Gastrocnemius medialis (tissue), 4 donors: ENCODE measurements around the gene OSBP2. TPM values are rescaled to one million over a fixed set of nuclear protein-coding genes. Genes with fewer than 3 reads are reported as not detected.
A peak's percentile ranks its signal among the peaks of the same experiment; 100 is the strongest.

Source experiments
- ATAC-seq, 2 donors: fragments of 150-250 bp; one replicate each; pipeline ENCODE4 v1.9.1; 2016
- DNase-seq, 2 donors: peaks; one replicate each; pipeline ENCODE4 v3.0.0-alpha.2; 2019
- H3K27ac ChIP-seq, 4 donors: fragments of 200-600 bp; sonication (generic); 1 replicate in 1 of 4; 2 replicates in 3 of 4; pipeline ENCODE4 v1.5.1; 2016 to 2018; ENCODE audit warnings: mild to moderate bottlenecking in 2 of 4, moderate library complexity in 1 of 4
- H3K27me3 ChIP-seq, 3 donors: fragments of 200-600 bp; sonication (generic) in 2 of 3; 1 replicate in 1 of 3; 2 replicates in 2 of 3; pipeline versions ENCODE4 v1.5.1 to v1.6.0; 2016 to 2019; ENCODE audit warnings: mild to moderate bottlenecking in 1 of 3, moderate library complexity in 1 of 3
- H3K36me3 ChIP-seq, 2 donors: fragments of 200-600 bp; sonication (generic) in 1 of 2; one replicate each; pipeline ENCODE4 v1.5.1; 2017 to 2018
- H3K4me1 ChIP-seq, 2 donors: fragments of 200-600 bp; sonication (generic) in 1 of 2; one replicate each; pipeline ENCODE4 v1.5.1; 2016 to 2017; ENCODE audit warnings: mild to moderate bottlenecking in 2 of 2
- H3K4me3 ChIP-seq, 4 donors: fragments of 200-600 bp; sonication (generic) in 3 of 4; 1 replicate in 1 of 4; 2 replicates in 3 of 4; pipeline ENCODE4 v1.5.1; 2016 to 2019; ENCODE audit warnings: mild to moderate bottlenecking in 2 of 4
- H3K9me3 ChIP-seq, 3 donors: fragments of 200-600 bp; sonication (generic) in 2 of 3; 1 replicate in 1 of 3; 2 replicates in 2 of 3; pipeline ENCODE4 v1.5.1; 2016 to 2019
- POLR2A ChIP-seq, 2 donors: fragments of 450-650 bp; IDR thresholded peaks; one replicate each; pipeline ENCODE4 v1.6.1; 2017; ENCODE audit warnings: antibody characterized with exemption in 2 of 2, mild to moderate bottlenecking in 2 of 2, moderate library complexity in 2 of 2
- in situ Hi-C, 4 donors: fragments of 200-750 bp; cut with MboI; loops; one replicate each; pipeline versions ENCODE4 v1.15.0 to v1.8.0; 2017; ENCODE audit warnings: low sequenced_read_pairs in 4 of 4
- intact Hi-C: fragments of 100-400 bp; cut with DNase I; formaldehyde crosslinking; loops from one replicate; pipeline ENCODE4 v1.15.1; 2023; ENCODE audit warnings: low total_unique reads
- total RNA-seq, 4 donors: library from RNA; depleted of rRNA; stranded (reverse); fragments of >200 nt; gene quantifications; one replicate each; pipeline versions ENCODE4 v1.1.0 to v1.2.3, GENCODE V29; 2016
- TF ChIP-seq, protein P1 (sequence below), 5 experiments: fragments of 450-650 bp in 3 of 5; fragments of 200-600 bp in 2 of 5; sonication (generic) in 2 of 5; IDR thresholded peaks in 4 of 5; conservative IDR thresholded peaks in 1 of 5; 1 replicate in 4 of 5; 2 replicates in 1 of 5; pipeline ENCODE4 v1.5.1; 2016 to 2019; ENCODE audit warnings: antibody characterized with exemption in 5 of 5, mild to moderate bottlenecking in 3 of 5, moderate library complexity in 3 of 5

Gene OSBP2
- total RNA-seq, 4 donors from 2014 or later: 2.8 to 4.3 (median 3.0) TPM

DNA sequence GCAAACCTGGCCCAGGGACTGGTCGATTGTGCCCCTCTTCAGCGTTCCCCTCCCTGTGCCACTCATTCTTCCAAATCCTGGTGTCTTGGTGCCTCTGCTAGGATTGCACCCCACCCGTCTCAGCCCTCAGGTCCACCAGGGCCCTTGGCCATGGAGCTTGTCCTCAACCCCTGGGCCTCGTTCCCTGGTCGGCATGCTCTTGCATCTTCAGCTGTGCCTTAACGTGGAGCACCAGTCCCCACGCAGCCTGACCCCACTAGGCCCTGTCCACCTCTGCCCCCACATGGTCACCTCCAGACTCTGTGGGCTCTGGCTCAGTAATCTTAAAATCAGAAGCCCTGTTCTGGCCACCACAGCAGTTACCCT, 61.1 kb downstream of the OSBP2 start:
- in situ Hi-C loops: loop anchor here in 2 of 4 donors (5.0 to 25.0 kb wide), 2 partner anchors 123 to 382 kb away; partner anchors contain the start of gene PLA2G3 (in 1 of the 2)
- ATAC-seq: no peak
- H3K4me3 ChIP-seq: no peak overlapping the region

DNA sequence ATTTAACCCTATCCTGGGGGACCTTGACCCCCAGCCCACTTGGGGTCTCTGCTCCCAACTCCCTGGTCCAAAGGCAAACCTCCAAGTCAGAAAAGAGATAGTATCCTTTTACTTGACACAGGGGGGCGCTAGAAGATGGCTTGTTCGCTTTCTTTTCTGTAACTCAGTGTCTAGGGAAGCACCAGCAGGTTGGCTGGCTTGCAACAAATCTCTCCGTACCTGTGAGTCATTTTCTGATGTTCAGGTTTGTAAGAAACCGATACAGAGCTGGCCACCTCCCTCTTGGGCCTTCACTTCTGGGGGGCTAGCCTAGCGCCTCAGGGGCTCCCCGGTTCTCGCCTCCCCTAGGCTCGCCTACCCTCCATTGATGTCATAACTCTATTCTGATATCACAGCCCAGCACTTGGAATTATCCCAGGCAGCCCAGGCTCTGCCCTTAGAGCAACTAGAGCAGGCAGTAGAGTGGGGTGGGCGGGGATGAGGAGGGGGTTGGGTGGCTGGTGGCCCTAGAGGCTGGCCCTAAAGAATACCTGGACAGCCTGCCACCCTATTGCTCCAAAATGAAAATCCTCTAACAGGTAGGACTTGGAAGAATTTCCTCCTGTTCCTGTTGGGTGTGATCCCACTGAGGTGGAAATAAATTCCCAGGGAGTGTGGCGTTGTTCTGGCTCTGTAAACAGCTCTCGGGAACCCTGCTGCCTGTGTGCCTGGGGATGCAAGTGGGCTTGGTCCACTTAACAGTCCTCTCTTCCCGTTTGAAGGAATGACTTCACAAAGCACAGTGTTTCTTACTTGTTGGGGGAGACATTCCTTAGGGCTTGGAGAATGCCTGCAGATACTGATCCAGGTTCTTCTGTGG, 69.4 kb downstream of the OSBP2 start:
- Histone ChIP-seq H3K4me3 (no peak overlapping the region), H3K27ac (no peak overlapping the region), H3K27me3 (no peaks in the 10 kb centered on the region), H3K36me3 (no peaks in the 10 kb centered on the region), H3K4me1 (no peaks in the 10 kb centered on the region), H3K9me3 (no peaks in the 10 kb centered on the region)
- intact Hi-C loops: loop anchor here (1.0 kb wide), 1 partner anchor 156 kb away; no protein-coding TSS in a partner anchor
- peak in 1 of 2 donors; percentile 71 for ATAC-seq
- in situ Hi-C loops: loop anchor here in 3 of 4 donors (10.0 to 25.0 kb wide), 2 partner anchors 151 to 373 kb away; partner anchors contain the start of gene PLA2G3 (in 1 of the 3)
- DNase-seq: peak; percentile 13 to 30
- no peak for TF ChIP-seq POLR2A (IDR thresholded peaks at IDR 0.05)
- TF ChIP-seq, protein P1, sequence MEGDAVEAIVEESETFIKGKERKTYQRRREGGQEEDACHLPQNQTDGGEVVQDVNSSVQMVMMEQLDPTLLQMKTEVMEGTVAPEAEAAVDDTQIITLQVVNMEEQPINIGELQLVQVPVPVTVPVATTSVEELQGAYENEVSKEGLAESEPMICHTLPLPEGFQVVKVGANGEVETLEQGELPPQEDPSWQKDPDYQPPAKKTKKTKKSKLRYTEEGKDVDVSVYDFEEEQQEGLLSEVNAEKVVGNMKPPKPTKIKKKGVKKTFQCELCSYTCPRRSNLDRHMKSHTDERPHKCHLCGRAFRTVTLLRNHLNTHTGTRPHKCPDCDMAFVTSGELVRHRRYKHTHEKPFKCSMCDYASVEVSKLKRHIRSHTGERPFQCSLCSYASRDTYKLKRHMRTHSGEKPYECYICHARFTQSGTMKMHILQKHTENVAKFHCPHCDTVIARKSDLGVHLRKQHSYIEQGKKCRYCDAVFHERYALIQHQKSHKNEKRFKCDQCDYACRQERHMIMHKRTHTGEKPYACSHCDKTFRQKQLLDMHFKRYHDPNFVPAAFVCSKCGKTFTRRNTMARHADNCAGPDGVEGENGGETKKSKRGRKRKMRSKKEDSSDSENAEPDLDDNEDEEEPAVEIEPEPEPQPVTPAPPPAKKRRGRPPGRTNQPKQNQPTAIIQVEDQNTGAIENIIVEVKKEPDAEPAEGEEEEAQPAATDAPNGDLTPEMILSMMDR (IDR thresholded peaks at IDR 0.05 in 4 of 5, conservative IDR thresholded peaks at IDR 0.05 in 1 of 5): peak; percentile 26 to 59 (median 51)

More for the DNA sequence above, 61.1 kb downstream of the OSBP2 start:
- intact Hi-C loops: no loop called here
- H3K36me3 ChIP-seq: no peaks in the 10 kb centered on the region
- TF ChIP-seq POLR2A (IDR thresholded peaks at IDR 0.05): no peak
- TF ChIP-seq, protein P1 (IDR thresholded peaks at IDR 0.05 in 4 of 5, conservative IDR thresholded peaks at IDR 0.05 in 1 of 5): peak in 2 of 5 experiments; percentile 8 to 21
- no peak for DNase-seq
- H3K9me3 ChIP-seq: no peaks in the 10 kb centered on the region
- H3K27ac ChIP-seq: no peak overlapping the region
- no peaks in the 10 kb centered on the region for H3K27me3 ChIP-seq
- no peaks in the 10 kb centered on the region for H3K4me1 ChIP-seq

DNA sequence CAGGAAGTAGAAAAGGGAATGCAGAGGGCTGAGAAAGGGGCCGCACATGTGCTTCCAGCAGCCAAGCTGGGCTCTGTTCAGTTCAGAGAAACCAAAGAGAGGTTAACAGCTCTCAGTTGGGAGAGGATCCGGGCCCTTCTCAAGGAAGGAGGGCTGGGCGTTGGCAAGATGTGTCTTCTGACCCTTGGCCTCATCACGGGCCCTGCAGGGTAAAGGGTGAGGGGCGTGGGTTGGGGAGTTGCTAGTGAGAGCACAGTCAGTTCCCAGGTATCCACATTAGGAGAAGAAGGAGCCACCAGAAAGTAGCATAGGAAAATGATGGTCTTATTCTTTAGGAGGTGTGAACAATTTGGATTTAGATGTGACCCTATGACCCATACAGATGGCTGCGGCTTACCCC, 73.0 kb downstream of the OSBP2 start:
- Histone ChIP-seq H3K4me1 (no peaks in the 10 kb centered on the region), H3K36me3 (no peaks in the 10 kb centered on the region), H3K27ac (no peak overlapping the region), H3K27me3 (no peaks in the 10 kb centered on the region), H3K4me3 (no peak overlapping the region), H3K9me3 (no peaks in the 10 kb centered on the region)
- DNase-seq: no peak
- in situ Hi-C loops: loop anchor here in 3 of 4 donors (10.0 to 25.0 kb wide), 2 partner anchors 147 to 370 kb away; partner anchors contain the start of gene PLA2G3 (in 1 of the 3)
- TF ChIP-seq, protein P1 (IDR thresholded peaks at IDR 0.05 in 4 of 5, conservative IDR thresholded peaks at IDR 0.05 in 1 of 5): no peak
- TF ChIP-seq POLR2A (IDR thresholded peaks at IDR 0.05): no peak
- ATAC-seq: no peak
- intact Hi-C loops: no loop called here

DNA sequence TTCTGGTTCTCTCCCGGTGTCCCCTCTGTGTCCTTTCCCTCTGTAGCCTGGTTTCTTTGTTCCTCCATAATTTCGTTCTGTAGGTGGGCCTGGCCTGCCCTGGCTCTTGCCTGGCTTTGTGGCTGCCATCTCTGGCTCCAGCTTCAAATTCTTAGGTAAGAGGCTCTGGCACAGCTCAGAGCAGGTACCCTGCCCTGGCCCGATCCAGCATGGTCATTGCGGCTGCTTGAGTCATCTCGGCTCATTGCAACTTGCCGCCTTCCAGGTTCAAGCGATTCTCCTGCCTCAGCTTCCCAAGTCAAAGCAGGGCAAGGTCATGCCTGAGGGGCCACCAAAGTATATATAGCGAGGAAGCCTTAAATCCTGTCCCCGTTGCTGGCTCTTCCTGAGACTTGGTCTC, 76.0 kb downstream of the OSBP2 start:
- in situ Hi-C loops: loop anchor here in 1 of 4 donors (25.0 kb wide), 1 partner anchor 367 kb away; the partner anchor contains the start of gene PLA2G3
- no peak overlapping the region for H3K4me3 ChIP-seq
- H3K27ac ChIP-seq: no peak overlapping the region
- intact Hi-C loops: no loop called here
- H3K4me1 ChIP-seq: no peaks in the 10 kb centered on the region
- no peak for DNase-seq
- H3K27me3 ChIP-seq: no peaks in the 10 kb centered on the region
- TF ChIP-seq POLR2A (IDR thresholded peaks at IDR 0.05): no peak
- TF ChIP-seq, protein P1 (IDR thresholded peaks at IDR 0.05 in 4 of 5, conservative IDR thresholded peaks at IDR 0.05 in 1 of 5): no peak
- no peaks in the 10 kb centered on the region for H3K36me3 ChIP-seq
- H3K9me3 ChIP-seq: no peaks in the 10 kb centered on the region
- ATAC-seq: no peak
